GF-D8 (cell line): ENCODE measurements around the gene EMID1.
"Not testable (repeated sequence)": the region's sequence is repeated elsewhere in the genome, so short reads cannot be mapped to it uniquely, and the experiment has no call there.

Experiments
- DNase-seq: peaks from one replicate; lab custom pipeline; 2025; lab: John Stamatoyannopoulos, UW

The EMID1 gene

DNA sequence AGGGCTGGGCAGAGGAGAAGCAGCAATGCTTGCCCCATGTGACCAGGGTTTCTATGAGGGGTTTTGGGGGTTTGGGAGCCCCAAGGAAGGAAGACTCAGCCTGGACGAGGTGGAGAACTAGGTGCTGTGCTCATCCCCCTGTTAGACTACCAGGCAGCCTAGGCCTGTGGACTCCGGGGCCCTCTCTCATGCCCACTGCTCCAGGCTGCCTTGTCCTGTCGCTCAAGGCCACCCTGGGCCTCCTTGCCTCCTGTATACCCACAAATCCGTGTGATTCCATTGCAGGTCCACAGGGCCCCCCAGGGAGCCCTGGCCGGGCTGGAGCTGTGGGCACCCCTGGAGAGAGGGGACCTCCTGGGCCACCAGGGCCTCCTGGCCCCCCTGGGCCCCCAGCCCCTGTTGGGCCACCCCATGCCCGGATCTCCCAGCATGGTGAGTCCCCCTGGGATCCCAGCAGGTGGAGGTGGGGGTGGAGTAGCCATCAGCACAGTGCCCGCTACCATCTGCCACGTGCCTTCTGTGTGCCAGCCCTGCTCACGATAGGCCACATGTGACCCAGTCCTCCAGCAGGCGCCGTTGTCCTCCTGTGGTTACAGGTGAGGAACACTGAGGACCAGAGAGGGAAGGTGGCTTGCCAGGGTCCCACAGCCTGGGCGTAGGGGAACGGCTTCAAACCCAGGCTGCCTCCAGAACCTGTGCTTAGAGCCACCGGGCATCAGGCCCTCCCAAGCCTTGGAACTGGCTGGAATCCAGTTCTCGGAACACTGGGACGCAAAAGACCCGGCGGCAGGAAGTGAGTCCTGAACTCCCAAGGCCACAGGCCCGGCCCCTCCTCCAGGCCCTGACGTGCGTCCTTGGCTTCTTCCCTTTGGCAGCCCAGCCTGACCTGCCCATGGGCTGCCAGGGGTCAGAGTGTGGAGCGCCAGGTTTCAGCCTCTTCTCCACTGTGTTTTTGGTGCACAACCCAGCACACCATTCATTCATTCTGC is 26.6 kb downstream of the EMID1 start:
- no peak for DNase-seq

DNA sequence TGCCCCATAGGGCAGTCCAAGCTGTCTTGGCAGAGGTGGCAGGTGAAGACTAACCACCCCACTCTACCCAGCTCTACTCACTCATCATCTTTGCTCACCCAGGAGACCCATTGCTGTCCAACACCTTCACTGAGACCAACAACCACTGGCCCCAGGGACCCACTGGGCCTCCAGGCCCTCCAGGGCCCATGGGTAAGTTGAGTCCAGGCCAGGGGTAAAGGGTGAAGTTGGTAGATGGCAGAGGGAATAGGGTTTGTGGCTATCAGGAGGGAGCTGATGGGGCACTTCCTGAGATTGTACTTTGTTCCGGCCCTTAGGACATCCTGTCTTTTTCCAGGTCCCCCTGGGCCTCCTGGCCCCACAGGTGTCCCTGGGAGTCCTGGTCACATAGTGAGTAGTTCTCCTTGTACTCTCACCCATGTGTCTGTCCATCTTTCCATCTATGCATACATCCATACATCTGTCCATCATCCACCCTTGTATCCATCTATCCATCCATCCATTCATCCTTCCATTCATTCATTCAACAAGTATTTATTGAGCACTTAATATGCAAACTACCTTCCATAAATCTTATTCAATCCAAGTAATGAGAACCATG is 27.7 kb downstream of the EMID1 start:
- no peak for DNase-seq

DNA sequence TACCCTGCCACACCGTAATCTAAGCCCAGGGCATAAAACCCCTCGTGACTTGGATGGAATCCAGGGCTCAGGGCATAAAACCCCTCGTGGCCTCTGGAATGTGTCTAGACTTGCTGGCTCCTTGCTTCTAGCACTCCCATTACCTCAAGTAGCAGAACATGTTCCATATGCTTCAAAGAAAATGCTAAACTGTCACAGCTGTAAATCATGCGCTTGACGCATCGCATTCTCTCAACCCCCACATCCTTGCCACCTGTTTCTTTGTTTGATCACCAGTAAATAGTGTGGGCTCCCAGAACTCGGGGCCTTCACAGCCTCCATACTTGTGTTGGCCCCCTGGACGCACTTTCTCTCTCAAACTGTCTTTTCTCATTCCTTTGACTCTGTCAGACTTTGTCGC is 34.8 kb downstream of the EMID1 start:
- not testable (repeated sequence) for DNase-seq

DNA sequence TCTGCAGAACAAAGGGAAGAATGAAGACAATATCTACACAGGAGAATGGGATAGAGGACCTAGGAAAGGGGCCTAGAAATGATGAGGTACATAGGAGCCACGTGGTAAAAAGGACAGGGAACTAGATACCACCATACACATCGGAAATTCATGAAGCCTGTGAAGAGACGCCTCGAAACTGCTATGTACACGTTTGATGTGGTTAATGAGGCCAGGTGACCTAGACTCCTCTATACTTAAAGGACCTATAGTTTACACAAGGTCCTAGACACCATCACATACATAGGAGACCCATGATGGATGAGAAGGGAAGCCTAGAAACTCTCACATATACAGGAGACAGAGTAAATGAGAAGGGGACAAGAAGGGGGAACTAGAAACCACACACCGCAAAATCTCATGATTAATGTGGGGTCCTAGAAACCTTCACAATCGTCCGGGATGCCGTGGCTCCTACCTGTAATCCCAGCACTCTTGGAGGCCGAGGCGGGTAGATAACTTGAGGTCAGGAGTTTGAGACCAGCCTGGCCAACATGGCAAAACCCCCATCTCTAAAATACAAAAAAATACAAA is 38.3 kb downstream of the EMID1 start:
- no peak for DNase-seq

DNA sequence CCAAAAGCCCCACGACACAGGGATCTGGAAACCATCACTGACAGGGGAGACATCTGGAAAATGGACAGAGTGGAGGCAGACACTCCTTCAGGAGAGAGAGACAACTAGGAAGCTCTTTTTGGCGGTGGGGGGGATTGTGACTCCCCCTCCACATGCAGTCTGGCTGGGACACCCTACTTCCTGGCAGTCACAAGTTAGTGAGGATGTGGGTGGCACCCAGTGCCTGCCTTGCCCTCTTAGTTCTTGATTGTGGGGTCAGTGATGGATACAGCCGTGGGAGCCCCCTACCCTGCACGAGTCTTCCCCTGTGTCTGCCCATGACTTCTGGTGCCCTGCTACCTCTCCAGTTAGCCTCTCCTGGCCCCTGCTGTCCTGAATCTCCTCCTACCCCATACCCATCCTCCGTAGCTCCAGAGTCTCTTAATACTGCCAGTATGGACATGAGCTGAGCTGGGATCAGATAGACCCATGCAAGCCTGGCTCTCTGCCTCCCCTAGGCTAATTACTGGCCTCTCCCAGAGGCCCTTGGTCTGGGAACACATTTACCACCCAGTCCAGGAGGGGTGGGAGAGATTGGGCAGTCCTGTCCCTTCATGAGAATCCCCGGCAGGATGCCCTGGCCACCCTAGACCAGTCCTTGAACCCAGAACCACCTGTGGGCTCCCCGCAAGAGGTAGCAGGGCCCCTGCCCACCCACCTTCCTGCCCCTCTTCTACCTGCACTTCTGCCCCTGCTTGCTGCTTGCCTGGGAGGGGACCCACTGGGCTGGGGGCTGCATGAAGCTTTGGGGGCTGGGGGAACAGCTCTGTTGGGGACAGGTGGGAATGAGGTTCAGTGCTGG is 39.3 kb downstream of the EMID1 start:
- no peak for DNase-seq

DNA sequence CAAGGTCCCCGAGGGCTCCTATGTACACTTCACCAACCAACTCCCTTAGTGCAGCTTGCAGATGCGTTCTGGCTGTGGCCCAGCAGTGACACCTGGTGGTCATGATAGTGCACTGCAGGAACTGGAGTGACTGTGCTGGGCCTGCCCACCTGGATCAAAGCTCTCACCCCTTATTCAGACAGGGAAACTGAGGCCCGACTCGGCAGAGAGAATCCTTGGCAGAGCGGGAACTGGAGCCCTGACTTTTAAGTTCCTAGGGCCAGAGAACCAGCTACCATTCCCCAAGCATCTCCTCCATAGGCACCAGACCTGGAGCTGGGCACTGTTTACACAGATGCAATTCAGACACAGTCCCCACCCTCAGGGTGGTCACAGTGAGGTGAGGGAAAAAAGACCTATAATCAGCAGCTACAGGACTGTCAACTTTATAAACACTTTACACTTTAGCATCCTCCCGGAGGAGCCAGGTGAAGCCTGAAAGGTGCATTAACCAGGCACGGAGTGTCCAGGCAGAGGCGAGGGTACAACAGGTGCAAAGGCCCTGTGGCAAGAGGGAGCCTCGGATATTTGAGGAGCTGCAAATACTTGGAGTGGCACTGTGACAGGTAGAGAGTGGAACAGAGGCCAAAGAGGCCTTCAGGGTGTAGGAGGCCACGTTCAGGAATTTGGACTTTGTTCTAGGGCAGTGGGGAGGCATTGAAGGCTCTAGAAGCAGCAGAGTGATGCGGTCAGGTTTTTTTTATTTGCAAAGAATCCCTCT is 40.1 kb downstream of the EMID1 start:
- DNase-seq: no peak

DNA sequence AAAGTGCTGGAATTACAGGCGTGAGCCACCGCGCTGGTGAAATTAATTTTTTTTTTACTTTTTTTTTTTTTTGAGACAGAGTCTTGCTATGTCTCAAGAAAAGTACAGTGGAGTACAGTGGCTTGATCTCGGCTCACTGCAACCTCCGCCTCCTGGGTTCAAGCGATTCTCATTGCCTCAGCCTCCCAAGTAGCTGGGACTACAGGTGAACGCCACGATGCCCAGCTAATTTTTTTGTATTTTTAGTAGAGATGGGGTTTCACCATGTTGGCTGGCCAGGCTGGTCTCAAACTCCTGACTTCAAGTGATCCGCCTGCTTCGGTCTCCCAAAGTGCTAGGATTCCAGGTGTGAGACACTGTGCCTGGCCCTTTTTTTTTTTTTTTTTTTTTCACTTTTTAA is 42.2 kb downstream of the EMID1 start:
- DNase-seq: not testable (repeated sequence)

DNA sequence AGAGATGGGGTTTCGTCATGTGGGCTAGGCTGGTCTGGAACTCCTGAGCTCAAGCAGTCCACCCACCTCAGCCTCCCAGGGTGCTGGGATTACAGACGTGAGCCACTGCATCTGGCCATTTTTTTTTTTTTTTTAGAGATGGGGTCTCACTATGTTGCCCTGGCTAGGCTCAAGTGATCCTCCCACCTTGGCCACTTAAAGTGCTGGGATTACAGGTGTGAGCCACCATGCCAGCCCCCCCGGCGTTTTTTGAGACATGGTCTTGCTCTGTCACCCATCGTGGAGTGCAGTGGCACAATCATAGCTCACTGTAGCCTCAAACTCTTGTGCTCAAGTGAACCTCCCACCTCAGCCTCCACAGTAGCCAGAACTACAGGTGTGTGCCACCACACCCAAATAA is 45.6 kb downstream of the EMID1 start:
- DNase-seq: no peak

DNA sequence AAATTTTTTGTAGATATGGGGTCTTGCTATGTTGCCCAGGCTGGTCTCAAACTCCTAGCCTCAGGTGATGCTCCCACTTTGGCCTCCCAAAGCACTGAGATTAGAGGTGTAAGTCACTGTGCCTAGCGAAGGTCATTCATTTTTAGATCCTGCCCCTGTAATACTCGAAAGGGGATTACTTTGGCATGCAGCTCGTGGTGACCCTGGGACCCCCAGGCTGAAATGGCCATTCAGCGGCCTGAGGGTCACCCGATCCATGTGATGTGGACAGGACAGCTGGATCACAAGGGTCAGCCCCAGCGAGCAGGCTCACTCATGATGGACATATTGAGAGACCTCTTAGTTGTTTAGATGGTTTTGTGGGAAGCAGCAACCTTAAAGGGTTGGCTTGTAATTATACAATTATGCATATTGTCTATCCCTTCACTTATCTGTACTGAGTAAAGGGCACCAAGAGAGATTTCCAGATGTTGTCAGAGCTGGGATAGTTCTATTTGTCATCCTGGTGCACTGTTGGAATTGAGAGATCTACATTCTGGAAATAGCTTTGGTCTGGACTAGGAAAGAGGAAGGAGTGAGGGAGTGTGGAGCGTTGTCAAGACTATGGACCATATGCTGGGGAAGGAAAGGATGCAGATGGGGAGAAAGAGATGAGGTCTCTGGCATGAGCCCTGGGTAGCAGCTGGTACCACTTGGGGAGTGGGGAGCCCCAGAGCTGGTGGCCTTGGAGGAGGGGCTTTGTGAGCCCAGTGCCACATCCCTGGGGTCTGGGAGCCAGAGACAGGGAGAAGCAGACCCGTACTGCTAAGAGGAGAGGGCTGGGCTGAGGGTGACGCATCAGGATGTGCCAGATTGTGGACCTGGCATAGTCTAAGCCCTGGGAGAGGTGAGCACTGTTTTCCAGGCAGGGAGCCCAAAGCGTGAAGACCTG is 46.5 kb downstream of the EMID1 start:
- no peak for DNase-seq

DNA sequence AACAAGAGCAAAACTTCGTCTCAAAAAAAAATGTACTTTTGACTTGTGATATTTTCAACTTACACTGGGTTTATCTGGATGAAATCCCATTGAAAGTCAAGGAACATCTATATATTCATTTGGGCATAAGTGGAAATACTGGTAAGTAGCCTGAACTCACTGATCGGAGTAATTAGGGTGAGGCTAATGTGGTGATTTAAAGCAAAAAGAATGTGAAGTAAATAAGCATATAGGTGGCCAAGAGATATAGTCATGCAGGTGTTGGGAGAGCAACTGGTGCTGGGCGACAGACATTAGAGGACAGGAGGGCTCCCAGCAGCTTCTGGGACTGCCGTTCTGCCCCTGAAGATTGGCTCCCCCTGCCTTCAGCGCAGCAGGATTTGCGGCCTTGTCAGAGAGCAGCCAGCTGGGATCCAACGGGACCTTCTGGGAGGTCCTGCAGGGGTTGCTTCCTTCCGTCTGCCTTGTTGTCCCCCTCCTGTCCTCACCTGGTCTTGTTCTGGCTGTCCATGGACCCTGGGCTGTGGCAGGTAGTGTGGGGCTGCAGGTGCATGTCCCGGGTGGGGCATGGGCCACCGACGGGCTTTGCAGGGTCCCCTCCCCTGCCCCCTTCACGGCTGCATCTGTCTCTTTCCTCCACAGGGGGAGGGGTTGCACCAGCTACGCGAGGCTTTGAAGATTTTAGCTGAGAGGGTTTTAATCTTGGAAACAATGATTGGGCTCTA is 48.0 kb downstream of the EMID1 start:
- DNase-seq: no peak

DNA sequence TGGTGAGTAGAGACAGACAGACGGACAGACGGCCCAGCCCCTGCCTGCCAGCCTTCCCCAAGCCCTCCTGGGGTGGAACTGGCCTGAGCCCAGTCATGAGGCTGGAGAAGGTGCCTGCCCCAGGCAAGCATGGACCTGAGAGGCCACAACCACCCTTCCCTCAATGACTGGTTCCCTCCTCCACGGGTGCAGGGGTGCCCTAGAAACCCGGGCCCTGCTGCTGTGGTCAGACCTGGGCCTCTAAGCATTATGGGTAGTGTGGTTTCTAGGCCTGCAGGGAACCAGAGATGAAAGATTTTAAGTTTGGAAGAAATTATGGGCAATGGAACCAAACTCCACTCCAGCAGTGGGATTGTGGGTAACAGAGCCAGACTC is 48.6 kb downstream of the EMID1 start:
- DNase-seq: no peak

DNA sequence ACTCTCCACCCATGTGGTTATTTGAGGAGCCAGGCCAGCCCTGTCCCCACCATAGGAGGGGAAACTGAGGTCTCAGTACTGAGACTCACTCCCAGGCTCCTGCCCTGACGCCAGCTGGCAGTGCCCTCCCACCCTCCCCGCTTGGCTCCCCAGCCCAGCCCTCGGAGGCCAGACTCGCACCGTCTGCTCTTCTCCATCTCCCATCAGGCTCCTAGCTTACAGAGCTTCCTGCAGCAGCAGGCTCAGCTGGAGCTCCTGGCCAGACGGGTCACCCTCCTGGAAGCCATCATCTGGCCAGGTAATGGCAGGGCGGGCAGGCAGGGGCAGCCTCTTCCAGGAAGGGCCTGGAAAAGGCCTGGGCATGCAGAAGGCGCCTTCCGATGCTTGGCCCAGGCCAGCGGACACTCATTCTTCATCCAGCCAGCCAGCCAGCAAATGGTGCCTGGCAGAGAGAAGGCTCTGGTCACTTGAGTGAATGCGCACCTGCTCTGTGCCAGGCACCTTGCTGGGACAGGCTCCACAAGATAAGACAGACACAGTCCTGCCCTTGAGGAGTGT is 49.4 kb downstream of the EMID1 start:
- no peak for DNase-seq

DNA sequence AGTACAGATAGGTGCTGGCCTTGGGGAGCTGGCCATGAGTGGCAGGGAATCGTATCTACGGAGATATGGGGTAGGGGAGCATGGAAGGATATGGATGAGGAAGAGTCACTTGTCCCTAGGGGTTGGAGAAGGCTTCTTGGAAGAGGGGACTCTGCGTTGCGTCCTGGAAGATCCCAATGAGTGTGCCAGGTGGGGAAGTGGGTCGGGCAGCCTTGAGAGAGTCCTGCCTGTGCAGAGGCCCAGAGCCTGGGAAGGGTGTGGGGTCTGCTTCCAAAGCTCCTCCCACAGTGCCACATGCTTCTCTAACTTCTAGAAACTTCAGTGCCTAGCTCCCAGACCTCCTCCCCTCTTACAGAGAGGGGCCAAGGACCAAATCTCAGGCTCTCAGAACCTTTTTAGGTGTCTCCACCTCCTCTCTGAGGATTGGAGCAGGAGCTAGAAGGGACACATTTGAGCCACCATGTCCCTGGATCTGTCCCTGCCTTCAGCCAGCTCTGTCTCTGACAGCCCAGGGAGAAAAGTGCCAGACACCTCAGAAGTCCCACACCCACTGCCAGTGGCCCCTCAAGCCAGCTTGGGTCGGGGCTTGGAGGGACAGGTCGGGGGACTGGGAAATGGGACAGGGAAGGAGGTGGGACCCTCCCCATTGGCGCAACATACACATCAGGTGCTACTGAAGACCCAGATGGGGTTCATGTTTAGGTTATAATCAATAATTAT is 51.1 kb downstream of the EMID1 start:
- no peak for DNase-seq

DNA sequence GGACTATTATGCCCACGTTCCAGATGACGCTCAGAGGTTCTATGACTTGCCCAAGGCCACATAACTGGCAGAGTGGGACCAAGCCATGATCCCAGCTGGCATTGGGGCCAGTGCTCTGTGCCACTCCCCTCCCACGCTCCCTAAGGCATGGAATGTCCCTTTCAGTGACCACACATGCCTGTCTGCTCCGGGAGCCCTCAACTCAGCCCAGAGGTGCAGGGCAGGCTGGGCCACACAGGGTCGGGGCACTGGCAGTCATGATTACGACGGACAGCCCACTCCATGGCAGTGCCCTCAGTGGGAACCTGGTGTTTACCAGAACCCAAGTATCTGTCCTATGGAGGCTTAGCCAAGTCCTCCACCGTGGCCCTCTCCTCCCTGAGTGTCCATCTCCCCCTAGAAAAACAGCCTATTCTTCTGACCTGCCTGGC is 52.1 kb downstream of the EMID1 start:
- DNase-seq: no peak

DNA sequence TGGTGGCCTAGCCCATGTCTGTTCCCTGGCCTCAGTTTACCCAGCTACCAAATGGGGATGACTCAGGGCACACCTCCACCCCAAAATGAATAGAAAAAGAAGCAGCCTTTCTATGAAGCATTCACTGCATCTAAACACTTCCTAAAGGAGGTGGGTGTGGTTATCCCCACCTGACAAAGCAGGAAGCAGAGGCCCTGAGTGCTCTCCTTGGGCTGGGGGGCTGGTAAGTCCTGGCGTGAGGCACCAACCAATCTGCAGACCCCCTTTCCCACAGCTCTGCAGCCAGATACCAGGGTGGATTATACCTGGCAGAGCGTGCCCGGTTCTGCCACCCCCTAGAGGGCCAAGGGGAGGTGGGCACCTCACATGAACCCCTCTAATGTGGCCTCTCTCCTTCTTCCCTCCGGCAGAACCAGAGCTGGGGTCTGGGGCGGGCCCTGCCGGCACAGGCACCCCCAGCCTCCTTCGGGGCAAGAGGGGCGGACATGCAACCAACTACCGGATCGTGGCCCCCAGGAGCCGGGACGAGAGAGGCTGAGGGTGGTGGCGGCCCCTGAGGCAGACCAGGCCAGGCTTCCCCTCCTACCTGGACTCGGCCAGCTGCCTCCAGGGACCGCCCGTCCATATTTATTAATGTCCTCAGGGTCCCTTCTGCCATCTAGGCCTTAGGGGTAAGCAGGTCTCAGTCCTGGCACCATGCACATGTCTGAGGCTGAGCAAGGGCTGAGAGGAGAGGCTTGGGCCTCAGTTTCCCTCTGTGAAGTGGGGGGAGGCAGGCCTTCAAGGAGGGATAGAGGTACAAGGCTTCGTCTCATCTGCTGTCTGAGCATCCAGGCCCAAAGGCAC is 52.9 kb downstream of the EMID1 start:
- DNase-seq: no peak

DNA sequence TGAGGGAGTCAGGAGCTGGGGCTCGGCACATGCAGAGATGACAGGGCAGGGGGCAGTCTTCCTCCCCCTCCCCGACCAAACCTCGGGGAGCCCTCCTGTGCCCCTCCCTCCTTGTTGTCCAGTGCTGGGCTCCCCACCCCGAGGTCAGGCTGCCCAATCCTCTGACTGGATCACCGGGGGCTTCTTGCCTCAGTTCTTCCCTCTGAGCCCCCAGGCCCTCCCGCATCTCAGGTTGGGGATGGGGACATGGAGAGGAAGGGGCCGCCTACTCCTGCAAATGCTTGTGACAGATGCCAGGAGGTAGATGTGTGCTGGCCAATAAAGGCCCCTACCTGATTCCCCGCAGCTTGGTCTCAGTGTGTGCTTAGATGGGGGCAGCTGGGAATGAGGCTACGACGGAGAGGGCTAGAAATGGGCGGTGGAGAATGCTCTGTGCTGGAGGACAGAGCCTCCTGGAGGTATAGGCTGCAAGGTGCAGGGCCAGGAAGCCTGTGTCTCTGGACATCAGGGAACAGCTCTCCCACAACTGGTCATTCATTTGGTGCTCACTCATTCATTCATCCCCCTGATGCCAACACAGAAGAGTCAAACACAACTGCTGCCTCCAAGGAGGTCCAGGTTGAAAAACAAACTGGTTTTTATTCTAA is 53.7 kb downstream of the EMID1 start:
- no peak for DNase-seq

DNA sequence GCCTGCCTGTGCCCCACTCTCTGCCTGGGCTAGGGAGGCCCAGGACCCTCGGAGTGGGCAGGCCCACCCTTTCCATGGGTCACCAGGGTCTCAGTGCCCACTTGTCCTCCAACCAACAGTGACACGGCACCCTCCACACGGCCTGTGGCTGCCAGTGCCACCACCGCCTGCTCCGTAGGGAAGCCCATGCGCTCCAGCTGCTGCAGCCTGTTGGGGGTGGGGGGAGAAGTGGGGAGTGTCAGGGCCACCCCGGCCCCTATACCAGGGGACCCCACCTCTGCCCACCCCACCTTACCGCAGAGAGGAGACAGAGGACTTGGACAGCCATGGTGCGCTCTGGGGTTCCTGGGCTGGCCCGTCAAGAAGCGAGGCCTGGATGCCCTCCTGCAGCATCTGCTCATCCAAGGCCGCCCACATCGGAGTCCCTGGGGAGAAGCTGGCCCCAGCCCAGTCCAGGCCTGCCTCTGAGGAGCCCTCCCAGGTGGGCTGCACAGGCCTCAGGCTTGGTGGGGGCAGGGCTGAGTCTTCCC is 54.4 kb downstream of the EMID1 start:
- DNase-seq: no peak
